ENCODE data around the gene TAF3. TPM values are rescaled to one million over a fixed set of nuclear protein-coding genes. Genes with fewer than 3 reads are reported as not detected.

Gene TAF3
- total RNA-seq, 1 donor from 2014 or later: 4.6 TPM

- H3K27me3 ChIP-seq: peaks cover 13% of the 10 kb centered on the region
- no peaks in the 10 kb centered on the region for H3F3A ChIP-seq (ENCODE audit: low read depth)
- Mint-ChIP-seq H3K27ac (peak overlapping the region; percentile 76), H3K4me3 (peak overlapping the region; percentile 99), H3K4me1 (peaks cover 19% of the 10 kb centered on the region), H3K36me3 (no peaks in the 10 kb centered on the region), H3K9me3 (no peaks in the 10 kb centered on the region), H3K27me3 (ENCODE audit: insufficient read depth, low read depth) (peaks cover 5% of the 10 kb centered on the region)
- H3K27ac ChIP-seq: no peak overlapping the region
- H3K79me2 ChIP-seq (ENCODE audit: low read depth): peaks cover 26% of the 10 kb centered on the region
- H3K4me2 ChIP-seq: peak overlapping the region; percentile 82
- H3K9ac ChIP-seq: no peak overlapping the region
- H3K36me3 ChIP-seq: no peaks in the 10 kb centered on the region
- H2AFZ ChIP-seq (replicated peaks): peak overlapping the region; percentile 99
- peaks cover 18% of the 10 kb centered on the region for H4K20me1 ChIP-seq (ENCODE audit: low read depth)
- DNase-seq (ENCODE audit: low spot score): no peak
- peak overlapping the region; percentile 95 for H3K4me3 ChIP-seq
- H3K4me1 ChIP-seq: no peaks in the 10 kb centered on the region
- no peak for TF ChIP-seq EZH2 (IDR thresholded peaks at IDR 0.05)
- no peak for TF ChIP-seq CTCF (IDR thresholded peaks at IDR 0.05)
- TF ChIP-seq EZH2phosphoT487 (IDR thresholded peaks at IDR 0.05): no peak
- H3K9me3 ChIP-seq (ENCODE audit: low read depth): no peaks in the 10 kb centered on the region
These were observed 366 bp upstream of the TAF3 start for GRCh38 chr10:7817984-7818294.

GRCh38 chr10:7819121-7819460 is 786 bp downstream of the TAF3 start:
- Mint-ChIP-seq H3K4me3 (peak overlapping the region; percentile 99), H3K36me3 (no peaks in the 10 kb centered on the region), H3K27me3 (ENCODE audit: insufficient read depth, low read depth) (peaks cover 5% of the 10 kb centered on the region), H3K27ac (peak overlapping the region; percentile 95), H3K4me1 (peaks cover 19% of the 10 kb centered on the region), H3K9me3 (no peaks in the 10 kb centered on the region)
- Histone ChIP-seq H3K27me3 (peaks cover 13% of the 10 kb centered on the region), H3K79me2 (ENCODE audit: low read depth) (peaks cover 26% of the 10 kb centered on the region), H3K9me3 (ENCODE audit: low read depth) (no peaks in the 10 kb centered on the region), H3K27ac (no peak overlapping the region), H3K36me3 (no peaks in the 10 kb centered on the region), H3K9ac (peak overlapping the region; percentile 89), H4K20me1 (ENCODE audit: low read depth) (peaks cover 18% of the 10 kb centered on the region), H3K4me1 (no peaks in the 10 kb centered on the region), H2AFZ (replicated peaks) (peak overlapping the region; percentile 99), H3K4me3 (peak overlapping the region; percentile 95), H3F3A (ENCODE audit: low read depth) (no peaks in the 10 kb centered on the region), H3K4me2 (peak overlapping the region; percentile 82)
- TF ChIP-seq EZH2 (IDR thresholded peaks at IDR 0.05) (no peak), CTCF (IDR thresholded peaks at IDR 0.05) (peak; percentile 40), EZH2phosphoT487 (IDR thresholded peaks at IDR 0.05) (no peak)
- DNase-seq (ENCODE audit: low spot score): peak; percentile 82

- H3K27me3 Mint-ChIP-seq (ENCODE audit: insufficient read depth, low read depth): peaks cover 2% of the 10 kb centered on the region
- no peak for DNase-seq (ENCODE audit: low spot score)
These were observed 5.9 kb downstream of the TAF3 start for GRCh38 chr10:7824251-7824650.

More at GRCh38 chr10:7824251-7824650, 5.9 kb downstream of the TAF3 start:
- peaks cover 10% of the 10 kb centered on the region for H3K36me3 Mint-ChIP-seq
- no peak overlapping the region for H3K9ac ChIP-seq
- H2AFZ ChIP-seq (replicated peaks): no peak overlapping the region
- TF ChIP-seq EZH2 (IDR thresholded peaks at IDR 0.05): no peak
- no peak for TF ChIP-seq EZH2phosphoT487 (IDR thresholded peaks at IDR 0.05)
- no peak for TF ChIP-seq CTCF (IDR thresholded peaks at IDR 0.05)
- H3K4me3 Mint-ChIP-seq: no peak overlapping the region
- H3K27ac ChIP-seq: no peak overlapping the region
- H3K79me2 ChIP-seq (ENCODE audit: low read depth): peaks cover 39% of the 10 kb centered on the region
- H3K9me3 Mint-ChIP-seq: no peaks in the 10 kb centered on the region
- H3F3A ChIP-seq (ENCODE audit: low read depth): no peaks in the 10 kb centered on the region
- no peak overlapping the region for H3K4me2 ChIP-seq
- H3K4me1 Mint-ChIP-seq: peaks cover 12% of the 10 kb centered on the region
- no peaks in the 10 kb centered on the region for H3K4me1 ChIP-seq
- no peak overlapping the region for H3K4me3 ChIP-seq
- no peaks in the 10 kb centered on the region for H3K36me3 ChIP-seq
- H3K27me3 ChIP-seq: no peaks in the 10 kb centered on the region
- peaks cover 14% of the 10 kb centered on the region for H4K20me1 ChIP-seq (ENCODE audit: low read depth)
- no peak overlapping the region for H3K27ac Mint-ChIP-seq
- H3K9me3 ChIP-seq (ENCODE audit: low read depth): no peaks in the 10 kb centered on the region

Measured in neural progenitor cell (in vitro differentiated cells).